ENCODE measurements around the gene CYSLTR2.

DNA sequence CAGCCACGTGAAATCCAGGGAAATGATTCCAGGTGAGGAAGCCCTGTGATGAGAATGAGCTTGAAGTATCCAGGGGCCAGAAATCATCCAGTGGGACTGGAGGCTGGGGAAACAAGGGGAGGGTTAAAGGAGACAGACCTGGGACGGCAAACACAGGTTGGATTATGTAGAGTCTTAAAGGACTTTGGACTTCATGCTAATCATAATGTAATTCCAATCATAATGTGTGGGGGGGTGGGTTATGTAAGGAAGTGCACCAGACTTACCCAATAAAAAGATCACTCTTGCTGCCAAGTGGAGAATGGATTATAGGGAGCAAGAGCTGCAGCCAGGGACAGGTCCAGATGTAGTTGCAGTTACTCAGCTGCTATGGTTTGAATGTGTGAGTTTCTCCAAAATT lies 16.1 kb upstream of the CYSLTR2 start:
- TF ChIP-seq EZH2 (IDR thresholded peaks at IDR 0.05) (no peak), POLR2AphosphoS5 (IDR thresholded peaks at IDR 0.05; ENCODE audit: borderline replicate concordance, low read depth, low read length) (no peak), FOXP2 (optimal IDR thresholded peaks at IDR 0.05; ENCODE audit: control extremely low read depth, extremely low read length, insufficient read depth) (no peak)
